Epithelial cell of proximal tubule (primary cell): Measurements from ENCODE around the gene WT1. TPM values are rescaled to one million over a fixed set of nuclear protein-coding genes. Genes with fewer than 3 reads are reported as not detected.

Experiments used
- DNase-seq: peaks from one replicate; pipeline ENCODE4 v3.0.0-alpha.2; 2011; ENCODE audit warnings: low read depth
- H3K4me3 ChIP-seq: 2 replicates; pipeline ENCODE4 v1.5.1; 2011; ENCODE audit warnings: low read depth, mild to moderate bottlenecking, low read length
- total RNA-seq: library from RNA; depleted of rRNA; stranded (reverse); fragments of >200 nt; gene quantifications from 2 replicates; pipeline ENCODE4 v1.2.3, GENCODE V29; 2015
- TF ChIP-seq, protein P1 (sequence below): conservative IDR thresholded peaks from 2 replicates; pipeline ENCODE4 v1.5.1; 2012; ENCODE audit warnings: low read depth, mild to moderate bottlenecking, low read length

WT1 gene
- total RNA-seq, 1 donor from 2014 or later = 10.6 TPM

DNA sequence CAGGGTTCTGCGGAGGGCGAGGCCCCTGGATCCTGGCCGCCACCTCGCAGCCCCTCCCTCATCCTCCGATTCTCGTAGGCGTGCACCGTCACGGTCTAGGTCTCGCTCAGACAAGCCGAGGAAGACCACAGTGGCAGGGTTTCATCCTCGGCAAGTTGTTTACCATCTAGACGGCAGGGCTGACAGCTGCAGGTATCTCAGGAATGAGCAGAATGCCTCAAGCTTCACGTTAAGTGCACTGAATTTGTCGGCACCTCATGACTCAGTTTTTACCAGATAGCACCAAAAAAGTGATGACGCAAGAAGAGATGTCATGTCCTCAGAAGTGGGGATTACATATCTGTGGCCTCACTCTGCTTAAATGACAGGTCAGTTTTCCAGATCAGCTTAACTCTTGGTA, 35.1 kb downstream of the WT1 start:
- H3K4me3 ChIP-seq = no peak overlapping the region
- TF ChIP-seq, protein P1, sequence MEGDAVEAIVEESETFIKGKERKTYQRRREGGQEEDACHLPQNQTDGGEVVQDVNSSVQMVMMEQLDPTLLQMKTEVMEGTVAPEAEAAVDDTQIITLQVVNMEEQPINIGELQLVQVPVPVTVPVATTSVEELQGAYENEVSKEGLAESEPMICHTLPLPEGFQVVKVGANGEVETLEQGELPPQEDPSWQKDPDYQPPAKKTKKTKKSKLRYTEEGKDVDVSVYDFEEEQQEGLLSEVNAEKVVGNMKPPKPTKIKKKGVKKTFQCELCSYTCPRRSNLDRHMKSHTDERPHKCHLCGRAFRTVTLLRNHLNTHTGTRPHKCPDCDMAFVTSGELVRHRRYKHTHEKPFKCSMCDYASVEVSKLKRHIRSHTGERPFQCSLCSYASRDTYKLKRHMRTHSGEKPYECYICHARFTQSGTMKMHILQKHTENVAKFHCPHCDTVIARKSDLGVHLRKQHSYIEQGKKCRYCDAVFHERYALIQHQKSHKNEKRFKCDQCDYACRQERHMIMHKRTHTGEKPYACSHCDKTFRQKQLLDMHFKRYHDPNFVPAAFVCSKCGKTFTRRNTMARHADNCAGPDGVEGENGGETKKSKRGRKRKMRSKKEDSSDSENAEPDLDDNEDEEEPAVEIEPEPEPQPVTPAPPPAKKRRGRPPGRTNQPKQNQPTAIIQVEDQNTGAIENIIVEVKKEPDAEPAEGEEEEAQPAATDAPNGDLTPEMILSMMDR = no peak
- no peak for DNase-seq

DNA sequence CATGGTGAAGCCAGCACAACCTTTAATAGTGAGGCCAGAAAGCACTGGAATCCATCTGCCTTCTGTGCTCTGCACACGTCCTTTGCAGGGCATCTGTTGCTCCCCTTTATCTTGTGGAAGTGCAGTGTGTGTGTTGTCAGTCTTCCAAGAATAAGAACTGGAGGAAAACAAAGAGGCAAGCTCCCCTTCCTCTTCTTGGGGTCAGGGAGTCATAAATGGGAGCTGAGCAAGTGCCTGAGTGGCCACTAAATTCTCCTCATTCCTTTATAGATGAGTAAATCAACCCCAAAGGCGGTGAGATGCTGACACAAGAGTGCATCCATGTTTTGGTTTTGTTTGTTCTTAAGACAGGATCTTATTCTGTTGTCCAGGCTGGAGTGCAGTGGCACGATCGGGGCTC, 38.3 kb downstream of the WT1 start:
- DNase-seq = no peak
- TF ChIP-seq, protein P1 = no peak
- no peak overlapping the region for H3K4me3 ChIP-seq

DNA sequence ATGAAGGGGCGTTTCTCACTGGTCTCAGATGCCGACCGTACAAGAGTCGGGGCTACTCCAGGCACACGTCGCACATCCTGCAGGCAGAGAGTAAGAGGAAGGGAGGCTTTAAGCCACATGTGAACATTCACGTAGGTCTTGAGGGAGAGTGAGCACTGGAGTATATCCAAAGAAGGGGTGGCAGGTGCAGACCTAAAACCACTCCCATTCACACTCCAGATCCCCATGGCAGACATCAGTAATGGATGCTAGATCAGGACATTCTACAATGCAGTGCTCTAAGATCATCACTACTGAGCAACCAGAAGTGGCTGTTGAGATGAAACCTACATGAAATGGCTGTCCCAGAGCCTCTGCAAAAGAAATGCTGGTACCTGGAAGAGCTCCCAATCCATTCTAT, 39.0 kb downstream of the WT1 start:
- no peak for DNase-seq
- TF ChIP-seq, protein P1 = no peak
- no peak overlapping the region for H3K4me3 ChIP-seq

DNA sequence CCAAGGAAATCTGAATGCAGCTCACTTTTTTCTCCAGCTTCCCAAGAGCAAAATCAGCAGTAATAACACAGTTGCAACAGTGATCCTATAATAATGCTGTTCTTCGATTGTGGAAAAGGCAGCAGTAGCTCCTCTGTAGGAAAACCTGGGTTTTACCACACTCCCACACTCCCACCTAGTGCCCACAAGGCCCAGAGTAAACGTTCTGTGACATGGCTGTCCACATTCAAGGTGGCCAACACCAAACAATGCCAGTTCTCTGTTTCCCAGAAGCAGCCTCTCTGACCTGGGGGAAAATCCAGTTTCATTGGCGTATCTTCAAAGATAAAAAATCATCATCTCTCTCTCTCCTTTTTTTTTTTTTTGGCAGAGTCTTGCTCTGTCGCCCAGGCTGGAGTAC, 40.2 kb downstream of the WT1 start:
- TF ChIP-seq, protein P1 = no peak
- no peak overlapping the region for H3K4me3 ChIP-seq
- no peak for DNase-seq

DNA sequence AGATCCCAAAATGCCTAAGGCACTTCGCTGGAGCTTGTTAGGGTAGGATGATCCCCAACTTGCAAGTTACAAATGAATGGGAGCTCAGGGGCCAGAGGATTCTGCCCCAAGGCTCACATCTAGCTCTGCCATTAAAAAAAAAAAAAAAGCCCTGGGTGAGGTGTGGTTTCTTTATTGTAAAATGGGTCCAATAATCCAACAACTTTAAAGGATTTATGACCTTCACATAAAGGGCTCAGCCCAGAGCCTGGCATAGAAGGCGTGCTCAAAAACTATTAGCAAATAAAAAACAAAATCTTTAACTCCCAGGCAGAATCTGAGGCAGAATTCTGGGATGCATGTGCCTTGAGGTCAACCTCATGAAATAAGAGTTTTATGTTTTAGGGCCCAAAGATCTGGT, 42.5 kb downstream of the WT1 start:
- no peak overlapping the region for H3K4me3 ChIP-seq
- no peak for DNase-seq
- TF ChIP-seq, protein P1 = no peak

DNA sequence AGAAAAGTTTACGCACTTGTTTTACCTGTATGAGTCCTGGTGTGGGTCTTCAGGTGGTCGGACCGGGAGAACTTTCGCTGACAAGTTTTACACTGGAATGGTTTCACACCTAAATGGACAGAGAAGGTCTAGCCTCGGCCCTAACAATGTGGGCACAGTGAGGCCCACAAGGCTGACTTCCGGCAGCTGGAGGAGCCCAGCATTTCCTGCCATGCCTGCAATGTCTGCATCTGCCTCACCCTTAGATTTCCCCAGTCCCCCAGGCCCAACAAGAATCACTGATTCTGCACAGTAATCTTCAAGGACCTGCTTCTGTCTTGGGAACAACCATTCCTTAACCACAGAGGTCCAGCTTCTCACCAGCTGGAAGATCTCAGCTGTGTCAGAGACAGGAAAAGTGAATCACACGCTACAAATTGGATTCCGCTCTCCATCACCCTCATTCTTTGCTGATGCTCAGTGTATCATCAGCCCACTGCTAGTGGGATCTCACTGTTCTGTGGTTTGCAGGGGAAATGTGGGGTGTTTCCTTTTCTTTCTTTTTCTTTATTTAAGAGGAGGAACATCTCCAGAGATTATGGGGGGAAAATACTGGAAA, 43.3 kb downstream of the WT1 start:
- no peak overlapping the region for H3K4me3 ChIP-seq
- TF ChIP-seq, protein P1 = no peak
- no peak for DNase-seq

DNA sequence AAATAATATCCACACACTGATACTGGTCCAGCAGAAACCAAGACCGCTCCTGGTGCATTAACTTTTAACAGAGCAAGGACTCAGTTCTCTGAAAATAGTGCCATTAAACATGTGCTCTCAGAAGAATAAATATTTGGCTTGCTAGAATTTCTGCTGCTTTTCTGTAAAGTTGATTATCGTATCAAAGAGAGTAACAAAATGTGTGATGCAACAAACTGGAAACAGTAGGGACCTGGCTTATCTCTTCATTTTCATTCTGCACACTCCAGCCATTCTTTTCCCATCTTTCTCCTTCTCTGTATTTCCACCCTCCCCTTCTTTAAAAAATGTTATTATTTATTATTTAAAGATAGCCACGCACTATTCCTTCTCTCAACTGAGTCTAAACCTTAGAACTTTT, 43.9 kb downstream of the WT1 start:
- DNase-seq = no peak
- no peak overlapping the region for H3K4me3 ChIP-seq
- TF ChIP-seq, protein P1 = no peak
